Loucy (cell line): Measurements from ENCODE around the gene NQO2.

ENCODE experiments used
- H2AFZ ChIP-seq: fragments of 200-600 bp; sonication (generic); 2 replicates; pipeline ENCODE4 v1.6.0; 2016; ENCODE audit warnings: antibody characterized with exemption, mild to moderate bottlenecking, low read length, moderate library complexity
- H3F3A ChIP-seq: fragments of 200-600 bp; 2 replicates; pipeline ENCODE4 v1.6.0; 2016; ENCODE audit warnings: antibody characterized with exemption, low read depth, mild to moderate bottlenecking
- H3K27me3 ChIP-seq: fragments of 200-600 bp; sonication (generic); 2 replicates; pipeline ENCODE4 v1.6.1; 2014; ENCODE audit warnings: low read length, mild to moderate bottlenecking; ENCODE audit not compliant: insufficient read depth, poor library complexity, severe bottlenecking
- H3K36me3 ChIP-seq: fragments of 200-600 bp; sonication (generic); 2 replicates; pipeline ENCODE4 v1.6.1; 2016; ENCODE audit warnings: low read length; ENCODE audit not compliant: insufficient read depth
- H3K4me1 ChIP-seq: fragments of 200-600 bp; sonication (generic); 2 replicates; pipeline ENCODE4 v1.5.1; 2014; ENCODE audit warnings: low read length, mild to moderate bottlenecking; ENCODE audit not compliant: insufficient read depth, poor library complexity, severe bottlenecking
- H3K4me2 ChIP-seq: fragments of 200-600 bp; sonication (generic); 2 replicates; pipeline ENCODE4 v1.6.0; 2014; ENCODE audit warnings: antibody characterized with exemption, low read length, low read depth, mild to moderate bottlenecking; ENCODE audit not compliant: poor library complexity, severe bottlenecking
- H3K4me3 ChIP-seq: fragments of 200-600 bp; sonication (generic); 2 replicates; pipeline ENCODE4 v1.5.1; 2014; ENCODE audit warnings: low read length, mild to moderate bottlenecking, mixed read lengths; ENCODE audit not compliant: poor library complexity, severe bottlenecking
- H3K79me2 ChIP-seq: fragments of 200-600 bp; sonication (generic); 2 replicates; pipeline ENCODE4 v1.6.1; 2014; ENCODE audit warnings: low read length; ENCODE audit not compliant: insufficient read depth
- H3K9ac ChIP-seq: fragments of 200-600 bp; sonication (generic); 2 replicates; pipeline ENCODE4 v1.6.0; 2014; ENCODE audit warnings: mild to moderate bottlenecking, low read depth, low read length, moderate library complexity; ENCODE audit not compliant: poor library complexity, severe bottlenecking
- H3K9me2 ChIP-seq: fragments of 200-600 bp; sonication (generic); replicated peaks from 2 replicates; pipeline ENCODE4 v1.6.1; 2016; ENCODE audit warnings: low read depth, low read length, mixed read lengths
- H3K9me3 ChIP-seq: fragments of 200-600 bp; sonication (generic); 2 replicates; pipeline ENCODE4 v1.6.1; 2014; ENCODE audit warnings: mild to moderate bottlenecking, antibody characterized with exemption, low read length, low read depth; ENCODE audit not compliant: insufficient read depth
- H4K20me1 ChIP-seq: fragments of 200-600 bp; sonication (generic); 2 replicates; pipeline ENCODE4 v1.6.0; 2014; ENCODE audit warnings: antibody characterized with exemption, low read length, mild to moderate bottlenecking; ENCODE audit not compliant: insufficient read depth, poor library complexity, severe bottlenecking
- CTCF ChIP-seq: fragments of 200-600 bp; sonication (generic); conservative IDR thresholded peaks from 2 replicates; pipeline ENCODE4 v1.5.1; 2014; ENCODE audit warnings: mild to moderate bottlenecking, antibody characterized with exemption, low read length
- EZH2phosphoT487 ChIP-seq: fragments of 200-600 bp; IDR thresholded peaks from 2 replicates; pipeline ENCODE4 v1.6.1; 2018; ENCODE audit warnings: antibody characterized with exemption, mild to moderate bottlenecking, moderate library complexity, borderline replicate concordance

NQO2 gene

GRCh38 chr6:3016473-3017280, 17.0 kb downstream of the NQO2 start:
- H3F3A ChIP-seq: peaks cover 14% of the 10 kb centered on the region
- H4K20me1 ChIP-seq: no peaks in the 10 kb centered on the region
- peaks cover 20% of the 10 kb centered on the region for H3K79me2 ChIP-seq
- TF ChIP-seq CTCF: no peak
- no peak for TF ChIP-seq EZH2phosphoT487
- H3K27me3 ChIP-seq: no peaks in the 10 kb centered on the region
- no peaks in the 10 kb centered on the region for H3K9me2 ChIP-seq
- H2AFZ ChIP-seq: no peak overlapping the region
- H3K9ac ChIP-seq: no peak overlapping the region
- H3K36me3 ChIP-seq: no peaks in the 10 kb centered on the region
- H3K4me2 ChIP-seq: no peak overlapping the region
- peaks cover 8% of the 10 kb centered on the region; the same call in 1 of the 2 replicates for H3K9me3 ChIP-seq
- H3K4me1 ChIP-seq: peaks cover 31% of the 10 kb centered on the region
- H3K4me3 ChIP-seq: no peak overlapping the region

GRCh38 chr6:3017304-3017703, 17.6 kb downstream of the NQO2 start:
- Histone ChIP-seq H3K4me1 (peaks cover 35% of the 10 kb centered on the region), H2AFZ (no peak overlapping the region), H3K9me2 (no peaks in the 10 kb centered on the region), H4K20me1 (peaks cover 2% of the 10 kb centered on the region), H3K27me3 (no peaks in the 10 kb centered on the region), H3K79me2 (peaks cover 27% of the 10 kb centered on the region), H3K4me3 (no peak overlapping the region), H3K9ac (no peak overlapping the region), H3F3A (peaks cover 14% of the 10 kb centered on the region), H3K36me3 (no peaks in the 10 kb centered on the region), H3K4me2 (no peak overlapping the region), H3K9me3 (0 out of 2 replicates have a peak, but pooled peaks cover 2% of the 10 kb centered on the region)
- TF ChIP-seq CTCF: no peak
- TF ChIP-seq EZH2phosphoT487: no peak

- no peak overlapping the region for H3K4me3 ChIP-seq
- TF ChIP-seq EZH2phosphoT487 (no peak), CTCF (no peak)
- H3K27me3 ChIP-seq: no peaks in the 10 kb centered on the region
These were observed 19.4 kb downstream of the NQO2 start for GRCh38 chr6:3019065-3019464.

More at GRCh38 chr6:3019065-3019464, 19.4 kb downstream of the NQO2 start:
- Histone ChIP-seq H3K36me3 (no peaks in the 10 kb centered on the region), H3K9me3 (no peaks in the 10 kb centered on the region), H3K4me1 (peaks cover 36% of the 10 kb centered on the region), H3K9ac (peak overlapping the region; percentile 0), H3K79me2 (peaks cover 39% of the 10 kb centered on the region), H2AFZ (no peak overlapping the region), H3K4me2 (peak overlapping the region; percentile 22), H3F3A (peaks cover 18% of the 10 kb centered on the region), H4K20me1 (peaks cover 2% of the 10 kb centered on the region), H3K9me2 (no peaks in the 10 kb centered on the region)
